Osteoblast (primary cell): Measurements from ENCODE around the gene GCNA. TPM values are rescaled to one million over a fixed set of nuclear protein-coding genes. Genes with fewer than 3 reads are reported as not detected.
A peak's percentile ranks its signal among the peaks of the same experiment; 100 is the strongest.

Source experiments
- DNase-seq: peaks from one replicate; pipeline ENCODE4 v3.0.0; 2011; ENCODE audit warnings: low spot score, mixed read lengths; ENCODE audit not compliant: insufficient read length; ENCODE audit errors: missing footprints
- H2AFZ ChIP-seq: 2 replicates; pipeline ENCODE4 v1.6.0; 2011; ENCODE audit warnings: mild to moderate bottlenecking, low read length
- H3K27ac ChIP-seq: 2 replicates; pipeline ENCODE4 v1.5.1; 2011; ENCODE audit warnings: mild to moderate bottlenecking, low read depth, low read length, moderate library complexity
- H3K27me3 ChIP-seq: 2 replicates; pipeline ENCODE4 v1.6.0; 2012; ENCODE audit warnings: mild to moderate bottlenecking, control low read depth, inconsistent platforms, low read length, moderate library complexity; ENCODE audit not compliant: insufficient read depth
- H3K36me3 ChIP-seq: 2 replicates; pipeline ENCODE4 v1.5.1; 2011; ENCODE audit warnings: mild to moderate bottlenecking, low read length, control low read depth, moderate library complexity; ENCODE audit not compliant: insufficient read depth
- H3K4me1 ChIP-seq: 2 replicates; pipeline ENCODE4 v1.5.1; 2011; ENCODE audit warnings: mild to moderate bottlenecking, low read length, control low read depth, moderate library complexity; ENCODE audit not compliant: insufficient read depth
- H3K4me2 ChIP-seq: 2 replicates; pipeline ENCODE4 v1.6.0; 2011; ENCODE audit warnings: mild to moderate bottlenecking, low read length; ENCODE audit not compliant: insufficient read depth
- H3K4me3 ChIP-seq: fragments of 200-600 bp; sonication (generic); 3 replicates; pipeline ENCODE4 v1.5.1; 2012; ENCODE audit warnings: mild to moderate bottlenecking, low read length, inconsistent platforms; ENCODE audit not compliant: insufficient read depth
- H3K79me2 ChIP-seq: 2 replicates; pipeline ENCODE4 v1.6.0; 2012; ENCODE audit warnings: mild to moderate bottlenecking, low read length, control low read depth, inconsistent platforms; ENCODE audit not compliant: insufficient read depth
- H3K9me3 ChIP-seq: 2 replicates; pipeline ENCODE4 v1.5.1; 2011; ENCODE audit warnings: low read depth, low read length, control low read depth
- H4K20me1 ChIP-seq: 2 replicates; pipeline ENCODE4 v1.6.0; 2012; ENCODE audit warnings: mild to moderate bottlenecking, low read length, control low read depth; ENCODE audit not compliant: insufficient read depth
- total RNA-seq: library from RNA; depleted of rRNA; stranded (reverse); fragments of >200 nt; gene quantifications from 2 replicates; pipeline ENCODE4 v1.2.3, GENCODE V29; 2012
- TF ChIP-seq, protein P1 (sequence below): IDR thresholded peaks from 2 replicates; pipeline ENCODE4 v1.5.1; 2011; ENCODE audit warnings: mild to moderate bottlenecking, low read depth, low read length, moderate library complexity; ENCODE audit errors: extremely low read depth

Gene GCNA
- total RNA-seq = 4.3 and 4.4 TPM in 2 replicates

DNA sequence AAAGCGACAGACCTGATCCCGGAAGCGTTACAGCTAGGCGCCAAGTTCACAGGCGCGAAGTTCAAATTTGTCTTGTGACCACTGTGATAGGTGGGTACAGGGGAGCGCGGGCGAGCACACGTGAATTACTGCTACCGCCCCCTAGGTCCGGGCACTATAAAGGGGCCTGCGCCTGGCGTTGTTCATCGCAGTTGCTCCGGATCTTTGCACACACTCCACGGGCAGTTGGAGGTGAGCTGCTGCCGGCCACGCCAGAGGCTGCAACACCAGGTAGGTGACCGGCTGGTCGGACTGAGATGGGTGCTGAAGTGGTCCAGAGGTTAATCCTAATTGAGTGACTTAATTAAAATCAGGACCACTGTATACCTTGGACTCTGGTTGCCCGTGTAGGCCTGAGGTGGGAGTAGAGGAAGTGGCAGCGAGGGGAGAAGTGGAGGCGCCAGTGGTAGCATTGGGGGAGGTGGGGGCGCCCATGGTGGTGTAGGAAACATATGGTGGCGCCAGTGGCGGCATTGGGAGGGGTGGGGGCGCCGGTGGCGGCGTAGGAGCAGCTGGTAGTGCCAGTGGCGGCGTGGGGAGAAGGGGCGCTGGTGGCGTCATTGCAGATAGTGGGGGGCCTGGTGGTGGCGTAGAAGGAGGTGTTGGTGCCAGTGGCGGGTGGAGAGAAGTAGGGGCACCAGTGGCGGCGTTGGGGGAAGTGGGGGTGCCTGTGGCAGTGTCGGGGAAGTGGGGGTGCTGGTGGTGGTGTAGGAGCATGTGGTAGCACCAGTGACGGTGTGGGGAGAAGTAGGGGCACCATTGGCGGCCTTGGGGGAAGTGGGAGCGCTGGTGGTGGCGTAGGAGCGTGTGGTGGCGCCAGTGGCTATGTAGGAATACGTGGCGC lies at the start of gene GCNA:
Gene GCNA (plus strand): TSS at position 185 of the 883 bp plus-strand sequence. CDS start 2,385 bp downstream, outside the sequence.
- TF ChIP-seq, protein P1, sequence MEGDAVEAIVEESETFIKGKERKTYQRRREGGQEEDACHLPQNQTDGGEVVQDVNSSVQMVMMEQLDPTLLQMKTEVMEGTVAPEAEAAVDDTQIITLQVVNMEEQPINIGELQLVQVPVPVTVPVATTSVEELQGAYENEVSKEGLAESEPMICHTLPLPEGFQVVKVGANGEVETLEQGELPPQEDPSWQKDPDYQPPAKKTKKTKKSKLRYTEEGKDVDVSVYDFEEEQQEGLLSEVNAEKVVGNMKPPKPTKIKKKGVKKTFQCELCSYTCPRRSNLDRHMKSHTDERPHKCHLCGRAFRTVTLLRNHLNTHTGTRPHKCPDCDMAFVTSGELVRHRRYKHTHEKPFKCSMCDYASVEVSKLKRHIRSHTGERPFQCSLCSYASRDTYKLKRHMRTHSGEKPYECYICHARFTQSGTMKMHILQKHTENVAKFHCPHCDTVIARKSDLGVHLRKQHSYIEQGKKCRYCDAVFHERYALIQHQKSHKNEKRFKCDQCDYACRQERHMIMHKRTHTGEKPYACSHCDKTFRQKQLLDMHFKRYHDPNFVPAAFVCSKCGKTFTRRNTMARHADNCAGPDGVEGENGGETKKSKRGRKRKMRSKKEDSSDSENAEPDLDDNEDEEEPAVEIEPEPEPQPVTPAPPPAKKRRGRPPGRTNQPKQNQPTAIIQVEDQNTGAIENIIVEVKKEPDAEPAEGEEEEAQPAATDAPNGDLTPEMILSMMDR = no peak
- Histone ChIP-seq H3K9me3 (no peaks in the 10 kb centered on the region), H3K4me3 (no peak within 1 kb of the TSS), H2AFZ (no peak within 1 kb of the TSS), H3K4me1 (no peaks in the 10 kb centered on the region), H3K36me3 (peaks cover 18% of the 10 kb centered on the region), H3K27ac (no peak within 1 kb of the TSS), H3K27me3 (no peaks in the 10 kb centered on the region), H4K20me1 (no peaks in the 10 kb centered on the region), H3K4me2 (no peak within 1 kb of the TSS), H3K79me2 (peaks cover 2% of the 10 kb centered on the region)
- DNase-seq = no peak

DNA sequence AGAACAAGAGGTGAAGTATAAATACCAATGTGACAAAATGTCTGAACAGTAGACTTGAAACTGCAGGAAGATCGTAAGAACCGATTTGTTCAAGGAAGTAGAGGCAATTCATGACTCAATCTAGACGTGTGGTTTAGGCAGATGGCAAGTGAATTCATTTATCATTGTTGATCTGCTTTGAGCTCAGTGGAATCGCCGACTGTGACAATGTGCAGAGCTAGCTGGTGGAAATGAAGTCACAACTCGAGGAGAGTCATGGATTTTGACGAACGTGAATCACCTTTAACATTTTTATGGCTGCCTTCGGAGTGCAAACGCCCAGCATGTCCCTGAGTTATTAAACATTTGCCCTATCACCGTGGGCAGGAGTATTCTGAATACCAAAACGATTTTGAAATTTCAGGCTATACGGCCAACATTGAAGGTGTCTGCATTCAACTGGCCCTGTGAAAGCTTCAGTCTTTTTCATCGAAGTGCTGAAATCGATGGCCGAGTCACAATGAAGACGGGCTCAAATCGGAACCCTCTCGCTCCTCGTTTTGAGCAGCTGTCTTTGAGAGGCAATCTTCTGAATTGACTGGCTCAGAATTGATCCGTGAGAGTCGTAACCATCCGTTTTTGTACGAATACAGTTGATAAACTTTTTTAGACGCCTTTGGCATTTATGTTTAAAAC lies 46.0 kb upstream of the GCNA start:
- no peak for DNase-seq

GRCh38 chrX:71532753-71533425 lies 45.3 kb upstream of the GCNA start, which contains the start of gene OGT:
Gene OGT, plus strand, starts transcription at chrX:71533104. Its CDS starts 196 bp downstream, at chrX:71533300.
- peaks cover 48% of the 10 kb centered on the region for H3K79me2 ChIP-seq
- H4K20me1 ChIP-seq = peaks cover 13% of the 10 kb centered on the region
- H3K4me3 ChIP-seq = peak within 1 kb of the TSS; percentile 84
- peaks cover 9% of the 10 kb centered on the region for H3K4me1 ChIP-seq
- peak within 1 kb of the TSS; percentile 78 for H2AFZ ChIP-seq
- peaks cover 3% of the 10 kb centered on the region for H3K36me3 ChIP-seq
- H3K27me3 ChIP-seq = no peaks in the 10 kb centered on the region
- TF ChIP-seq, protein P1 = no peak
- peak; percentile 66 for DNase-seq
- H3K27ac ChIP-seq = peak within 1 kb of the TSS; percentile 88
- peak within 1 kb of the TSS; percentile 82 for H3K4me2 ChIP-seq
- H3K9me3 ChIP-seq = no peaks in the 10 kb centered on the region

More for the DNA sequence above, 46.0 kb upstream of the GCNA start:
- TF ChIP-seq, protein P1 = no peak
- peak overlapping the region; percentile 88 for H3K27ac ChIP-seq
- H3K79me2 ChIP-seq = peaks cover 43% of the 10 kb centered on the region
- no peaks in the 10 kb centered on the region for H3K36me3 ChIP-seq
- H4K20me1 ChIP-seq = peaks cover 13% of the 10 kb centered on the region
- H3K4me2 ChIP-seq = peak overlapping the region; percentile 77
- H3K27me3 ChIP-seq = no peaks in the 10 kb centered on the region
- peak overlapping the region; percentile 84 for H3K4me3 ChIP-seq
- no peaks in the 10 kb centered on the region for H3K9me3 ChIP-seq
- H2AFZ ChIP-seq = peak overlapping the region; percentile 78
- peaks cover 7% of the 10 kb centered on the region for H3K4me1 ChIP-seq
